Osteocyte (in vitro differentiated cells): ENCODE data around the gene CYLC1. TPM values are rescaled to one million over a fixed set of nuclear protein-coding genes. Genes with fewer than 3 reads are reported as not detected.
A peak's percentile ranks its signal among the peaks of the same experiment; 100 is the strongest.

Source experiments
- DNase-seq: peaks from one replicate; pipeline ENCODE4 v3.0.0; 2021; ENCODE audit warnings: mixed read lengths; ENCODE audit not compliant: unreplicated experiment; ENCODE audit errors: extremely low spot score
- H3K27ac Mint-ChIP-seq: one replicate; pipeline ENCODE4 v1.8.0; 2021; ENCODE audit warnings: mild to moderate bottlenecking, mixed read lengths; ENCODE audit not compliant: unreplicated experiment
- H3K27me3 Mint-ChIP-seq: one replicate; pipeline ENCODE4 v1.8.0; 2021; ENCODE audit warnings: mixed read lengths; ENCODE audit not compliant: unreplicated experiment
- H3K36me3 Mint-ChIP-seq: one replicate; pipeline ENCODE4 v1.8.0; 2021; ENCODE audit warnings: mixed read lengths; ENCODE audit not compliant: unreplicated experiment
- H3K4me1 Mint-ChIP-seq: one replicate; pipeline ENCODE4 v1.8.0; 2021; ENCODE audit warnings: mixed read lengths; ENCODE audit not compliant: unreplicated experiment
- H3K4me3 Mint-ChIP-seq: one replicate; pipeline ENCODE4 v1.8.0; 2021; ENCODE audit warnings: mild to moderate bottlenecking, moderate library complexity, mixed read lengths; ENCODE audit not compliant: unreplicated experiment
- H3K9me3 Mint-ChIP-seq: one replicate; pipeline ENCODE4 v1.8.0; 2021; ENCODE audit warnings: mixed read lengths; ENCODE audit not compliant: unreplicated experiment
- long read RNA-seq: library from polyadenylated mRNA; unstranded; transcript quantifications from one replicate; pipeline ENCODE4 v2.0.0, GENCODE V29; 2021
- total RNA-seq: library from RNA; stranded (reverse); gene quantifications from 2 replicates; pipeline ENCODE4 v1.2.1, GENCODE V29; 2021
- TF ChIP-seq, protein P1 (sequence below): fragments of 200-600 bp; sonication (generic); IDR thresholded peaks from 2 replicates; pipeline ENCODE4 v1.5.0; 2021; ENCODE audit warnings: antibody characterized with exemption, mild to moderate bottlenecking, moderate library complexity

Gene CYLC1, protein sequence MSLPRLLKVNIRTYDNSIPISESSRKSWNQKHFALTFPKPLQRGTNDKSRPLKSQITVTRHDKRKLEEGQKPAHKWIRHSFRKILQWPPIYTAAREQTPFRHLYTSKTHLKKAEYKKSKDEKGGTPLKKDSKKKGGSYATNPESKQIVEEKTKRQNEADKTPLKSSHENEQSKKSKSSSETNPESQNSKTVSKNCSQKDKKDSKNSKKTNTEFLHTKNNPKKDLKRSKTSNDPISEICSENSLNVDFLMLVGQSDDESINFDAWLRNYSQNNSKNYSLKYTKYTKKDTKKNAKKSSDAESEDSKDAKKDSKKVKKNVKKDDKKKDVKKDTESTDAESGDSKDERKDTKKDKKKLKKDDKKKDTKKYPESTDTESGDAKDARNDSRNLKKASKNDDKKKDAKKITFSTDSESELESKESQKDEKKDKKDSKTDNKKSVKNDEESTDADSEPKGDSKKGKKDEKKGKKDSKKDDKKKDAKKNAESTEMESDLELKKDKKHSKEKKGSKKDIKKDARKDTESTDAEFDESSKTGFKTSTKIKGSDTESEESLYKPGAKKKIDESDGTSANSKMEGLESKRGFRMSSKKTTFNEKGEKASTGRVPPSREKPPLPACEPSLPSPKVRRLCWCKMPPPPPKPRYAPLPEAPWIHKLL
- not detected in 2 replicates for total RNA-seq
- long read RNA-seq, result 0 reads

GRCh38 chrX:83860846-83861245, at the start of gene CYLC1:
Gene CYLC1, plus strand, starts transcription at chrX:83861146. Its CDS starts 37 bp downstream, at chrX:83861183.
- Mint-ChIP-seq H3K27me3 (no peaks in the 10 kb centered on the region), H3K4me3 (no peak within 1 kb of the TSS), H3K4me1 (no peaks in the 10 kb centered on the region), H3K9me3 (peaks cover 14% of the 10 kb centered on the region), H3K27ac (no peak within 1 kb of the TSS), H3K36me3 (no peaks in the 10 kb centered on the region)
- no peak for DNase-seq
- TF ChIP-seq, protein P1, sequence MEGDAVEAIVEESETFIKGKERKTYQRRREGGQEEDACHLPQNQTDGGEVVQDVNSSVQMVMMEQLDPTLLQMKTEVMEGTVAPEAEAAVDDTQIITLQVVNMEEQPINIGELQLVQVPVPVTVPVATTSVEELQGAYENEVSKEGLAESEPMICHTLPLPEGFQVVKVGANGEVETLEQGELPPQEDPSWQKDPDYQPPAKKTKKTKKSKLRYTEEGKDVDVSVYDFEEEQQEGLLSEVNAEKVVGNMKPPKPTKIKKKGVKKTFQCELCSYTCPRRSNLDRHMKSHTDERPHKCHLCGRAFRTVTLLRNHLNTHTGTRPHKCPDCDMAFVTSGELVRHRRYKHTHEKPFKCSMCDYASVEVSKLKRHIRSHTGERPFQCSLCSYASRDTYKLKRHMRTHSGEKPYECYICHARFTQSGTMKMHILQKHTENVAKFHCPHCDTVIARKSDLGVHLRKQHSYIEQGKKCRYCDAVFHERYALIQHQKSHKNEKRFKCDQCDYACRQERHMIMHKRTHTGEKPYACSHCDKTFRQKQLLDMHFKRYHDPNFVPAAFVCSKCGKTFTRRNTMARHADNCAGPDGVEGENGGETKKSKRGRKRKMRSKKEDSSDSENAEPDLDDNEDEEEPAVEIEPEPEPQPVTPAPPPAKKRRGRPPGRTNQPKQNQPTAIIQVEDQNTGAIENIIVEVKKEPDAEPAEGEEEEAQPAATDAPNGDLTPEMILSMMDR, result no peak

GRCh38 chrX:83819304-83819703, 41.6 kb upstream of the CYLC1 start:
- no peak for DNase-seq
- no peaks in the 10 kb centered on the region for H3K4me1 Mint-ChIP-seq
- H3K27me3 Mint-ChIP-seq, result no peaks in the 10 kb centered on the region
- H3K27ac Mint-ChIP-seq, result no peak overlapping the region
- H3K9me3 Mint-ChIP-seq, result peaks cover 57% of the 10 kb centered on the region
- TF ChIP-seq, protein P1, result no peak
- no peak overlapping the region for H3K4me3 Mint-ChIP-seq
- no peaks in the 10 kb centered on the region for H3K36me3 Mint-ChIP-seq

DNA sequence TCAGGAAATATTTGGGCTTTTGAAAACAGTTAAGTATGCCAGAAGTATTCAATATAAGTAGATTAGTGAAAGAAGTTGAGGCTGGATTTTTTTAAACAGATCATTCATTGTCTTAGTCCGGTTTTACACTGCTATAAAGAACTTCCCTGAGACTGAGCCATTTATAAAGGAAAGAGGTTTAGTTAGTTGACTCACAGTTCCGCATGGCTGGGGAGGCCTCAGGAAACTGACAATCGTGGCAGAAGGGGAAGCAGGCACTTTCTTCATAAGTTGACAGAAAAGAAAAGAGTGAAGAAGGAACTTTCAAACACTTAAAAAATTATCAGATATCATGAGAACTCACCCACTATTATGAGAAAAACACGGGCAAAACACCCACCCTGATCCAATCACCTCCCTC, 31.1 kb upstream of the CYLC1 start:
- no peak for DNase-seq
- TF ChIP-seq, protein P1, result no peak
- H3K4me1 Mint-ChIP-seq, result no peaks in the 10 kb centered on the region
- peaks cover 43% of the 10 kb centered on the region for H3K9me3 Mint-ChIP-seq
- no peak overlapping the region for H3K4me3 Mint-ChIP-seq
- no peak overlapping the region for H3K27ac Mint-ChIP-seq
- H3K27me3 Mint-ChIP-seq, result no peaks in the 10 kb centered on the region
- no peaks in the 10 kb centered on the region for H3K36me3 Mint-ChIP-seq

- TF ChIP-seq, protein P1, result peak; percentile 65
- DNase-seq, result no peak
- no peak overlapping the region for H3K4me3 Mint-ChIP-seq
These were observed 15.5 kb upstream of the CYLC1 start for GRCh38 chrX:83845397-83845796.

DNA sequence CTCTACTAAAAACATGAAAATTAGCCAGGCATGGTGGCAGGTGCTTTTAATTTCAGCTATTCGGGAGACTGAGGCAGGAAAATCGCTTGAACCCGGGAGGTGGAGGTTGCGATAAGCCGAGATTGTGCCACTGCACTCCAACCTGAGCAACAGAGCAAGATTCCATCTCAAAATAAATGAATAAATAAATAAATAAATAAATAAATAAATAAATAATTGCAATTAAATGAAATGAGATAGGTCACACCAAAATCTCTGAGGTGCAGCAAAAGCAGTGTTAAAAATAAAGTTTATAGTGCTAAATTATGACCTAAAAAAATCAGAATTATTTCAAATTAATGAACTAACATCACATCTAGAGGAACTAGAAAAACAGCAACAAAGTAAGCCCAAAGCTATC, 13.6 kb upstream of the CYLC1 start:
- H3K4me1 Mint-ChIP-seq, result no peaks in the 10 kb centered on the region
- no peak overlapping the region for H3K4me3 Mint-ChIP-seq
- no peak overlapping the region for H3K27ac Mint-ChIP-seq
- no peaks in the 10 kb centered on the region for H3K36me3 Mint-ChIP-seq
- H3K9me3 Mint-ChIP-seq, result peaks cover 24% of the 10 kb centered on the region
- DNase-seq, result no peak
- no peaks in the 10 kb centered on the region for H3K27me3 Mint-ChIP-seq
- TF ChIP-seq, protein P1, result no peak

More at GRCh38 chrX:83845397-83845796, 15.5 kb upstream of the CYLC1 start:
- H3K4me1 Mint-ChIP-seq, result no peaks in the 10 kb centered on the region
- H3K27me3 Mint-ChIP-seq, result no peaks in the 10 kb centered on the region
- no peaks in the 10 kb centered on the region for H3K36me3 Mint-ChIP-seq
- peaks cover 17% of the 10 kb centered on the region for H3K9me3 Mint-ChIP-seq
- no peak overlapping the region for H3K27ac Mint-ChIP-seq
